Liver (tissue), 3 donors: Measurements from ENCODE around the gene DUSP2.

Source experiments
- HNF4G ChIP-seq: IDR thresholded peaks from 2 replicates; pipeline ENCODE4 v1.6.1; 2016; ENCODE audit warnings: antibody characterized with exemption
- JUND ChIP-seq, 2 donors: IDR thresholded peaks; 2 replicates each; pipeline ENCODE4 v1.6.1; 2016; ENCODE audit warnings: antibody characterized with exemption in 2 of 2
- MAX ChIP-seq: IDR thresholded peaks from 2 replicates; pipeline ENCODE4 v1.6.1; 2016; ENCODE audit warnings: antibody characterized with exemption
- NR2F2 ChIP-seq: IDR thresholded peaks from 2 replicates; pipeline ENCODE4 v1.6.1; 2016; ENCODE audit warnings: antibody characterized with exemption
- SP1 ChIP-seq: IDR thresholded peaks from 2 replicates; pipeline ENCODE4 v1.6.1; 2018; ENCODE audit warnings: antibody characterized with exemption, mild to moderate bottlenecking
- TAF1 ChIP-seq: conservative IDR thresholded peaks from 2 replicates; pipeline ENCODE4 v1.6.1; 2016; ENCODE audit warnings: antibody characterized with exemption, mild to moderate bottlenecking
- ZBTB33 ChIP-seq: IDR thresholded peaks from 2 replicates; pipeline ENCODE4 v1.6.1; 2016; ENCODE audit warnings: antibody characterized with exemption
- TF ChIP-seq, protein P1 (sequence below): fragments of 150-350 bp; IDR thresholded peaks from 2 replicates; pipeline ENCODE4 v1.5.1; 2017; ENCODE audit warnings: improper control_type of control experiment, low read depth, low read length; ENCODE audit not compliant: missing input control
- TF ChIP-seq, protein P2 (sequence below): IDR thresholded peaks from 2 replicates; pipeline ENCODE4 v1.6.1; 2016; ENCODE audit warnings: antibody characterized with exemption
- donor health status: healthy.
- donor health status: healthy.

DNA sequence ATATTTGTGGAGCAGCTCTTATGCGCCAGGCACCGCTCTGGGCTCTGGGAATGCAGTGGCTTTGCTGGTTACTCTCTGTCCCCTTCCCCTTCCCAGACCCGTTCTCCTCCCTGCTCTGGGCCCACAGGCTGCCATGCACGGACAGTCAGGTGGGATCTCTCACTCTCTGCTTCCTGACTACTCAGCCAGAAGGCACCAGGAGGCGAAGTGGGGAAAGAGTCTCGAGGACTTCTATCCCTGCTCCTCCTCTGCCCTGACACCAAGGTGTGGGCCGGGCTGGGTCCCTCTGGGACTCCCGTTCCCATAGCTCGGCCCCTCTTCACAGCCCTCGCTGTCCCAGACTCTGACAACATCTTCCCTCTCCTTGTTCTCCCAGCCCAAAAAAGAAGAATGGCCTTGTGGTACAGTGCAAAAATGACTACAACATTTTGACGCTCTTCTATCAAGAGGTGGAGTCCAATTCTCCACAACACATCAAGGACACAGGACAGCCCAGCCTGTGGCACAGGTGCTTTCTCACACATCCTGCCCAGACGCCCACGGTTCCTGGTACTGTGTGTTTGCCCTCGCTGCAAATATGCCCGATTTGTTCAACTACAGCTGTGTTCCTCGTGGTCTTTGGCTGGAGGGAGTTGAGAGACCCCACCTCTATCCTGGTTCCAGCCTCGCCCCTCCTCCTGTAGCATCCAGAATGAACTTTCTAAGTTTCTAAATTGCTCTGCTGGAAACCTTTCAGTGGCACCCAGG lies 14.0 kb upstream of the DUSP2 start:
- TF ChIP-seq ZBTB33: no peak
- TF ChIP-seq, protein P1, sequence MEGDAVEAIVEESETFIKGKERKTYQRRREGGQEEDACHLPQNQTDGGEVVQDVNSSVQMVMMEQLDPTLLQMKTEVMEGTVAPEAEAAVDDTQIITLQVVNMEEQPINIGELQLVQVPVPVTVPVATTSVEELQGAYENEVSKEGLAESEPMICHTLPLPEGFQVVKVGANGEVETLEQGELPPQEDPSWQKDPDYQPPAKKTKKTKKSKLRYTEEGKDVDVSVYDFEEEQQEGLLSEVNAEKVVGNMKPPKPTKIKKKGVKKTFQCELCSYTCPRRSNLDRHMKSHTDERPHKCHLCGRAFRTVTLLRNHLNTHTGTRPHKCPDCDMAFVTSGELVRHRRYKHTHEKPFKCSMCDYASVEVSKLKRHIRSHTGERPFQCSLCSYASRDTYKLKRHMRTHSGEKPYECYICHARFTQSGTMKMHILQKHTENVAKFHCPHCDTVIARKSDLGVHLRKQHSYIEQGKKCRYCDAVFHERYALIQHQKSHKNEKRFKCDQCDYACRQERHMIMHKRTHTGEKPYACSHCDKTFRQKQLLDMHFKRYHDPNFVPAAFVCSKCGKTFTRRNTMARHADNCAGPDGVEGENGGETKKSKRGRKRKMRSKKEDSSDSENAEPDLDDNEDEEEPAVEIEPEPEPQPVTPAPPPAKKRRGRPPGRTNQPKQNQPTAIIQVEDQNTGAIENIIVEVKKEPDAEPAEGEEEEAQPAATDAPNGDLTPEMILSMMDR: no peak
- no peak for TF ChIP-seq SP1
- no peak for TF ChIP-seq NR2F2
- no peak for TF ChIP-seq HNF4G
- TF ChIP-seq, protein P2, sequence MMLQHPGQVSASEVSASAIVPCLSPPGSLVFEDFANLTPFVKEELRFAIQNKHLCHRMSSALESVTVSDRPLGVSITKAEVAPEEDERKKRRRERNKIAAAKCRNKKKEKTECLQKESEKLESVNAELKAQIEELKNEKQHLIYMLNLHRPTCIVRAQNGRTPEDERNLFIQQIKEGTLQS: no peak
- no peak for TF ChIP-seq TAF1
- no peak for TF ChIP-seq JUND (IDR thresholded peaks at IDR 0.05)
- no peak for TF ChIP-seq MAX
